Kidney (tissue), 14 donors: ENCODE data around the gene ENTR1. TPM values are rescaled to one million over a fixed set of nuclear protein-coding genes. Genes with fewer than 3 reads are reported as not detected.
A peak's percentile ranks its signal among the peaks of the same experiment; 100 is the strongest.

ENCODE experiments used
- DNase-seq, 5 donors: peaks; one replicate each; pipeline ENCODE4 v3.0.0-alpha.2; 2013 to 2020
- FAIRE-seq: peaks from 2 replicates; lab custom pipeline; 2012; peaks lifted over from hg19 to GRCh38; lab: Jason Lieb, UNC
- H3K27ac ChIP-seq, 2 donors: one replicate each; pipeline ENCODE4 v1.7.0; 2013; ENCODE audit warnings: low read depth in 2 of 2, low read length in 2 of 2, inconsistent platforms in 1 of 2
- H3K27me3 ChIP-seq: one replicate; pipeline ENCODE4 v1.7.1; 2013; ENCODE audit warnings: low read length, inconsistent platforms; ENCODE audit not compliant: control insufficient read depth, insufficient read depth
- H3K36me3 ChIP-seq, 3 donors: one replicate each; pipeline versions ENCODE4 v1.7.0 to v1.7.1; 2013; ENCODE audit warnings: low read length in 3 of 3, control low read depth in 1 of 3, inconsistent platforms in 1 of 3; ENCODE audit not compliant: insufficient read depth in 3 of 3, control insufficient read depth in 2 of 3
- H3K4me1 ChIP-seq, 3 donors: one replicate each; pipeline versions ENCODE4 v1.7.0 to v1.7.1; 2013; ENCODE audit warnings: low read length in 3 of 3, inconsistent platforms in 1 of 3, low read depth in 1 of 3; ENCODE audit not compliant: control insufficient read depth in 2 of 3, insufficient read depth in 2 of 3
- H3K4me3 ChIP-seq, 3 donors: one replicate each; pipeline versions ENCODE4 v1.7.0 to v1.8.1; 2013; ENCODE audit warnings: low read length in 3 of 3, control low read depth in 1 of 3, inconsistent platforms in 1 of 3
- H3K9ac ChIP-seq, 3 donors: one replicate each; pipeline versions ENCODE4 v1.7.0 to v1.7.1; 2013; ENCODE audit warnings: low read length in 3 of 3, control low read depth in 1 of 3, inconsistent platforms in 1 of 3
- H3K9me3 ChIP-seq, 3 donors: one replicate each; pipeline versions ENCODE4 v1.7.0 to v1.7.1; 2013; ENCODE audit warnings: low read length in 3 of 3, control low read depth in 1 of 3, inconsistent platforms in 1 of 3; ENCODE audit not compliant: control insufficient read depth in 2 of 3, insufficient read depth in 1 of 3
- intact Hi-C: fragments of 100-400 bp; cut with DNase I; formaldehyde crosslinking; loops from one replicate; pipeline ENCODE4 v1.11.1; 2022
- polyA plus RNA-seq: library from polyadenylated mRNA; stranded (reverse); fragments of 350-450 nt; fragmentation: Illumina TruSeq; extraction: RNeasy Lipid Tissue Mini Kit (QIAGEN cat#74804); gene quantifications from one replicate; pipeline ENCODE4 v1.2.3, GENCODE V29; 2014; ENCODE audit warnings: low read depth, low replicate concordance; ENCODE audit not compliant: insufficient read depth
- total RNA-seq: library from RNA; stranded (reverse); fragmentation: NEBNext Ultra II Directional; extraction: Animal tissue kit (Norgen Biotek cat#: 25700); gene quantifications from one replicate; pipeline ENCODE4 v1.2.1, GENCODE V29; 2021
- TF ChIP-seq, protein P1 (sequence below): IDR thresholded peaks from 3 replicates; pipeline ENCODE4 v1.5.1; 2012; ENCODE audit warnings: mild to moderate bottlenecking, moderate library complexity, borderline replicate concordance; ENCODE audit not compliant: insufficient read depth; ENCODE audit errors: extremely low read depth
- donor health status: control.
- donor health status: control.
- donor health status: control.
- donor health status: control.
- donor health status: control.
- donor health status: DM: yes; HTN: yes; CAD: no.
- donor health status: Normal renal cell carcinoma (clear cell type).

ENTR1 gene
- total and polyA plus RNA-seq, 2 donors from 2014 or later = 25.9 to 36.2 TPM

DNA sequence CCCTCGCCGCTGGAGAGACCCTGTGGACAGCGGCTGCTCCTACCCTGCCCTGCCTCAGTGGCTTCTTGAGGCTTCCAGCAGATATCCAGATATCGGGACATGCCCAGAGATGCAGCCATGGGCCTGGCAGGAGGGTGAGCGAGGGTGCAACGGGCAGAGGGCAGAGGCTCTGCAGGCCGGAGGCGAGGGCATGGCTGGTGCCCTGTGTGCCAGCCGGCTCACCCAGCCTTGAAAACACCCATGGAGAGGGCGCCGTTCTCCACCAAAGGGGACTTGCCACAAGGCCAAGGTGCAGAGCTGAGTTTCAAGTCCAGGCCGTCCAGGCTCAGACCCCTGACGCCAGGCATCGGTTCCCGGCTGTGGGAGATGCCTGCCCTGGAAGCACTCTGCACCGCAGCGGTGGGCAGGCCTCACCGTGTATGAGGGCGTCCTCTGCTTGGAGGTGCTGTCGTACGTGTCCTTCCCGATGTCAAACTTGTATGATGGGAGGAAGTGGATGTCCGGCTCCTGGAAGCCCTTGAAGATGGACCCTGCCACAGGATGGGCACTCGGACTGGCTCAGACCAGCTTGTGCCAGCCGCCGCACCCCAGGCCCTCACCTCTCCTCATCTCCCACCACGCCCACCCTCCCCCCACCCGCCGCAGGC lies 20.3 kb upstream of the ENTR1 start:
- TF ChIP-seq, protein P1, sequence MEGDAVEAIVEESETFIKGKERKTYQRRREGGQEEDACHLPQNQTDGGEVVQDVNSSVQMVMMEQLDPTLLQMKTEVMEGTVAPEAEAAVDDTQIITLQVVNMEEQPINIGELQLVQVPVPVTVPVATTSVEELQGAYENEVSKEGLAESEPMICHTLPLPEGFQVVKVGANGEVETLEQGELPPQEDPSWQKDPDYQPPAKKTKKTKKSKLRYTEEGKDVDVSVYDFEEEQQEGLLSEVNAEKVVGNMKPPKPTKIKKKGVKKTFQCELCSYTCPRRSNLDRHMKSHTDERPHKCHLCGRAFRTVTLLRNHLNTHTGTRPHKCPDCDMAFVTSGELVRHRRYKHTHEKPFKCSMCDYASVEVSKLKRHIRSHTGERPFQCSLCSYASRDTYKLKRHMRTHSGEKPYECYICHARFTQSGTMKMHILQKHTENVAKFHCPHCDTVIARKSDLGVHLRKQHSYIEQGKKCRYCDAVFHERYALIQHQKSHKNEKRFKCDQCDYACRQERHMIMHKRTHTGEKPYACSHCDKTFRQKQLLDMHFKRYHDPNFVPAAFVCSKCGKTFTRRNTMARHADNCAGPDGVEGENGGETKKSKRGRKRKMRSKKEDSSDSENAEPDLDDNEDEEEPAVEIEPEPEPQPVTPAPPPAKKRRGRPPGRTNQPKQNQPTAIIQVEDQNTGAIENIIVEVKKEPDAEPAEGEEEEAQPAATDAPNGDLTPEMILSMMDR = no peak
- no peak overlapping the region for H3K9ac ChIP-seq
- intact Hi-C loops = no loop called here
- H3K4me1 ChIP-seq = no peaks in the 10 kb centered on the region
- H3K27me3 ChIP-seq = no peaks in the 10 kb centered on the region
- H3K27ac ChIP-seq = no peak overlapping the region
- no peak overlapping the region for H3K4me3 ChIP-seq
- no peak for FAIRE-seq
- no peaks in the 10 kb centered on the region for H3K9me3 ChIP-seq
- peaks cover 0 to 7% (median 0%) of the 10 kb centered on the region in 3 donors for H3K36me3 ChIP-seq
- DNase-seq = peak in 1 of 5 donors; percentile 53

DNA sequence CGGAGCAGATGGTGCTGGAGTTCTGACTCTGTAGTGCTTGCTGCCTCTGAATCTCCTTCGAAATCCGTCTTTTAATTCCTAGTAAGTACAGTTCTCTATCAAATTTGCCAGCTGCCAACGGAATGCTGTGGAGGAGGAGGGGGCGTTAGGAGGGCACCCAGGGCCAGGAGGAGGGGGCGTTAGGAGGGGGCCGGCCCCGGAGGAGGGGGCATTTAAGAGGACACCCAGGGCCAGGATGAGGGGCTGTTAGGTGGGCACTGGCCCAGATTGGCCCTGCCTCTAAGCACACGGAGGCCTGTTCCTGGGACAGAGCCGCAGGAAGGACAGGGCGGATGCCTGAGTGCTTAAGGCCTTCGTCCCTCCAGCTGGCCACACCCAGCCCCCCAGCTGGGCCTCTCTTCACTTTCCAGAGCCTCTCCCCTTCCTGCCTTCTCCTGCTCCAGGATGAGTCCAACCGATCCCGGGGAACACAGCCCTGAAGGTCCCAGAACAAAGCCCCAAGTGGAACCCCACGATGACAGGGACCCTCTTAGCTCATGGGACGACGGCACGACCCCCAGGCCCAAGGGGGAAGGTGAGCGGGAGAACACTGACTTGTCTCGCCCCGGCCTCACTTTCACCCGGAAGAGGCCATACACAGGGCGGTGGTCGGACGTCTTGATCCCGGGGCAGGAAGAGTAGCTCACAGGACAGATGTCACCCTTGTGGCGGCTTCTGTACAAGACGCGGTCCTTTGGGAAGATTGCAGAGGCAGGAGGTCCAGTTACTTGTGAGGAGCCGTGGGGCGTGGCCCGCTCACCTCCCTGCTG lies 19.5 kb upstream of the ENTR1 start:
- Histone ChIP-seq H3K9ac (no peak overlapping the region), H3K4me1 (no peaks in the 10 kb centered on the region), H3K36me3 (peaks cover 0 to 7% (median under 1%) of the 10 kb centered on the region in 3 donors), H3K9me3 (no peaks in the 10 kb centered on the region), H3K4me3 (no peak overlapping the region), H3K27me3 (no peaks in the 10 kb centered on the region), H3K27ac (no peak overlapping the region)
- no peak for FAIRE-seq
- TF ChIP-seq, protein P1 = no peak
- DNase-seq = no peak
- intact Hi-C loops = no loop called here

DNA sequence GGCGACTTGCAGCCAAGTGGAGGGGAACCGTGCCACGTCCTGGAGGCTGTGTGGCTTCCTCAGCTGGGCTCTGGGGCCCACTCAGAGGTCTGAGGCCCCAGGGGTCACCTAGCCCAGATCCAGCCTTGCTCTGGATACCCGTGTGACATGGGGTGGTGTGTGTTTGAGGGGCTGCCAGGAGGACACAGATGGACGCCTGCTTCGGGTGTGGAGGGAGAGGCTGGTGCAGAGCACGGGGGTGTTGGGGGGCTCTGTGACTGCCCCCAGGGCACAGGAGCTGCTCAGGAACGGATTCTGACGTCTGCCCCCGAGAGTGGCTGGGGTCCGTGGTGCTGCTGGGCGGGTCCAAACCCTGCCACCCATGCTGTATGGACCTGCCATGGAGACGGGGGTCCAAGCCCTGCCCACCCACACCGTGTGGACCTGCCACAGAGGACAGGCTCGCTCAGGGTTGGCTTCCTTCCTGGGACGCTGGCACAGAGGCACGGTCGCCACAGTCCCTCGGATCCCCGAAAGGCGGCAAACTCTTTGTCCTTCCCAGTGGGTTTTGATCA lies 18.7 kb upstream of the ENTR1 start:
- Histone ChIP-seq H3K4me1 (no peaks in the 10 kb centered on the region), H3K27ac (no peak overlapping the region), H3K27me3 (no peaks in the 10 kb centered on the region), H3K4me3 (no peak overlapping the region), H3K36me3 (peaks cover 0 to 8% (median 7%) of the 10 kb centered on the region in 3 donors), H3K9ac (no peak overlapping the region), H3K9me3 (no peaks in the 10 kb centered on the region)
- TF ChIP-seq, protein P1 = no peak
- no peak for FAIRE-seq
- intact Hi-C loops = no loop called here
- DNase-seq = no peak
